ENCODE data around the gene CASR.
"Not testable (repeated sequence)": the region's sequence is repeated elsewhere in the genome, so short reads cannot be mapped to it uniquely, and the experiment has no call there.

The CASR gene, protein sequence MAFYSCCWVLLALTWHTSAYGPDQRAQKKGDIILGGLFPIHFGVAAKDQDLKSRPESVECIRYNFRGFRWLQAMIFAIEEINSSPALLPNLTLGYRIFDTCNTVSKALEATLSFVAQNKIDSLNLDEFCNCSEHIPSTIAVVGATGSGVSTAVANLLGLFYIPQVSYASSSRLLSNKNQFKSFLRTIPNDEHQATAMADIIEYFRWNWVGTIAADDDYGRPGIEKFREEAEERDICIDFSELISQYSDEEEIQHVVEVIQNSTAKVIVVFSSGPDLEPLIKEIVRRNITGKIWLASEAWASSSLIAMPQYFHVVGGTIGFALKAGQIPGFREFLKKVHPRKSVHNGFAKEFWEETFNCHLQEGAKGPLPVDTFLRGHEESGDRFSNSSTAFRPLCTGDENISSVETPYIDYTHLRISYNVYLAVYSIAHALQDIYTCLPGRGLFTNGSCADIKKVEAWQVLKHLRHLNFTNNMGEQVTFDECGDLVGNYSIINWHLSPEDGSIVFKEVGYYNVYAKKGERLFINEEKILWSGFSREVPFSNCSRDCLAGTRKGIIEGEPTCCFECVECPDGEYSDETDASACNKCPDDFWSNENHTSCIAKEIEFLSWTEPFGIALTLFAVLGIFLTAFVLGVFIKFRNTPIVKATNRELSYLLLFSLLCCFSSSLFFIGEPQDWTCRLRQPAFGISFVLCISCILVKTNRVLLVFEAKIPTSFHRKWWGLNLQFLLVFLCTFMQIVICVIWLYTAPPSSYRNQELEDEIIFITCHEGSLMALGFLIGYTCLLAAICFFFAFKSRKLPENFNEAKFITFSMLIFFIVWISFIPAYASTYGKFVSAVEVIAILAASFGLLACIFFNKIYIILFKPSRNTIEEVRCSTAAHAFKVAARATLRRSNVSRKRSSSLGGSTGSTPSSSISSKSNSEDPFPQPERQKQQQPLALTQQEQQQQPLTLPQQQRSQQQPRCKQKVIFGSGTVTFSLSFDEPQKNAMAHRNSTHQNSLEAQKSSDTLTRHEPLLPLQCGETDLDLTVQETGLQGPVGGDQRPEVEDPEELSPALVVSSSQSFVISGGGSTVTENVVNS

DNA sequence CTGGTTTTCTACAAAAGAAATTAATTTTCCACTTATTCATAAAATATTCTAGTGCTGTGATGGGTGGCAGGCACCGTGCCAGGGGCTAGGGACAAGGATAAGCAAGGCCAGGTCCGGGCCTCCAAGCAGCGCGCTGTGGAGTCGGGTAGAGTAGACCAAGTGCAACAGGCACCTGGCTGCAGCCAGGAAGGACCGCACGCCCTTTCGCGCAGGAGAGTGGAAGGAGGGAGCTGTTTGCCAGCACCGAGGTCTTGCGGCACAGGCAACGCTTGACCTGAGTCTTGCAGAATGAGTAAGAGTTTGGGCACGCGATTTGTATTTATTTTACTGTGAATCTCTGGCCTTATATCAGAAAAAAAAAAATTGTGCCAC lies at the start of gene CASR:
TSS of gene CASR (plus strand) at position 148 of the 372 bp plus-strand sequence. CDS start 70,522 bp downstream, outside the sequence.
- DNase-seq = peak in 2 of 10 donors; percentile 81 to 82
- intact Hi-C loops (cut with DNase I) = no loop called here

DNA sequence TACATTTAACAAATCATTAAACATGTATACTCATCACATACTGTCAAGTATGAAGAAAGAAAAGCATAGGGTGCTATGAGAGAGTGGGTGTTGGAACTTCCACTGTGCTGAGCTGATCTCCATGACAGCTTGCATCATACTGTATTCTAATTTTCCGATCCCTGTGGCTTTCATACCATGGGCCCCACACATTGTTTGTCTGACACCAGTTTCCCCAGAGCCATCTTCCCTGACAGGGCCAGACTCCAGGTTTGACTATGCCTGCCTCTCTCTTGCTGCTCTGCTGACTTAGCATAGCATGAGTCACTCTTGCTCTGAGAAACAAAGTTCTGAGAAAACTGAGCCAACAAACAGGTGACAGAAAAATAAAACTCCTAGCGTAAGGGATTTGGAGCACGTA lies 37.0 kb upstream of the CASR start:
- intact Hi-C loops (cut with DNase I) = no loop called here
- no peak for DNase-seq

DNA sequence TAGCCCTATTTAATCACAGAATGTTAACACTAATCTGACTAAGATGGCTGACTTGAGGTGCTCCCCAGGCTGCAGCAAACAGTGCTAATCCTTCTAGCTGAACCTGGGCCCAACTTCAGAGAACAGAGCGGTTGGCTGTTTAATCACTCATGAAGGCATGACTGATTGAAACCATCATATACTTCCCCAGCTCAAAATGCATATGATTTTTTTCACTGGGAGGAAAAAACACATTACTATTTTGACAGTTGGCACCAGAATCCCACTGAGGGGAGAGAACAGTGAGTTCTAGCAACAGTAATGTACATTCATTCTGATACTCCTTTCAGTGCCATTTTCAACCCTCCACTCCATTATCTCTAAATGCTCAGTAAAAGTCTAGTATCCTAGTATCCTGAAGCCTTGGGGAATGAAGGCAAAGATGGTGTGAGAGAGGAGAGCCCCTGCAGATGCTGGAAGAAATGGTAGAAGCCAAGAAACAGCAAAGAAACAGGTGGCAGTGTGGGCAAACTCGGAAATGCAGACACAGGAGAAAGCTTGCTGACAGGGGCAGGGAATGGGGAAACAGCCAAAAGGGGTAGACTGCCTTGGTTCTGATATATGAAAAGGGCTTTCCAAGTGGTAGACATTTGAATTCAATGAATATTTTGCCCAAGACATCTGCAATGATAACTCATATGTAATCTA lies 34.4 kb upstream of the CASR start:
- intact Hi-C loops (cut with DNase I) = no loop called here
- no peak for DNase-seq

DNA sequence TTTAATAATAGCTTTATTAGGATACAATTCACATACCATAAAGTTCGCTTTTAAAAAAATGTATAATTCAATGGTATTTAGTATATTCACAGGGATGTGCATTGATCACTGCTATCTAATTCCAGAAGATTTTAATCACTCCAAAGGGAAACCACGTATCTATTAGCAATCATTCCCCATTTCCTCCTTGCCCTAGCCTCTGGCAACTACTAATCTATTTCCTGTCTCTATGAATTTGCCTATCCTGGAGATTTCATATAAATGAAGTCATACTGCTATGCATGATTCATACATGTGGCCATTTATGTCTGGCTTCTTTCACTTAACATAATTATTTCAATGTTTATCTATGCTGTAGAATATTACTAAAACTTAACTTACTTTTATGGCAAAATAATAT lies 32.0 kb upstream of the CASR start:
- intact Hi-C loops (cut with DNase I) = no loop called here

DNA sequence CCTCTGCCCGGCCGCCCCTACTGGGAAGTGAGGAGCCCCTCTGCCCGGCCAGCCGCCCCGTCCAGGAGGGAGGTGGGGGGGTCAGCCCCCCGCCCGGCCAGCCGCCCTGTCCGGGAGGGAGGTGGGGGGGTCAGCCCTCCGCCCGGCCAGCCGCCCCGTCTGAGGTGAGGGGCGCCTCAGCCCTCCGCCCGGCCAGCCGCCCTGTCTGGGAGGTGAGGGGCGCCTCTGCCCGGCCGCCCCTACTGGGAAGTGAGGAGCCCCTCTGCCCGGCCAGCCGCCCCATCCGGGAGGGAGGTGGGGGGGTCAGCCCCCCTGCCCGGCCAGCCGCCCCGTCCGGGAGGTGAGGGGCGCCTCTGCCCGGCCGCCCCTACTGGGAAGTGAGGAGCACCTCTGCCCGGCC lies 18.5 kb upstream of the CASR start:
- intact Hi-C loops (cut with DNase I) = not testable (repeated sequence)
- DNase-seq = peak in 1 of 10 donors; percentile 63

More for the DNA sequence above, 32.0 kb upstream of the CASR start:
- DNase-seq = no peak

DNA sequence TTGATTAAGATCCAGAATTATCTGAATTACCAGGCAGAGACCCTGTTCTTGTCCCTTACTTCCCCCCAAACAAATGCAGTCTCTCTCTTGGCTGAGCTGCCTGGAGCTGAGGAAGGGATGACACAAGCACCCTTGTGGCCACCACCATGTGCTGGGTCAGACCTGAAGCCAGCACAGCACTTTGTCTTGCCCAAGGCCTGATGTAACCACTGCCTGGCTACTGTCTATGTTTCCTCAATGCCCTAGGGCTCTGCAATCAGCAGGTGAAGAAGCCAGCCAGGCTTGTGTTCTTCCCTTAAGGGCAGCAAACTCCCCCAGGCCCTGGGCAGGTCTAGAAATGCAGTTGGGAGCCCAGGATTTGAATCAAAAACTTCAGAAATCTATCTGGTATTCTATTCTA lies 15.8 kb upstream of the CASR start:
- intact Hi-C loops (cut with DNase I) = no loop called here
- DNase-seq = no peak

DNA sequence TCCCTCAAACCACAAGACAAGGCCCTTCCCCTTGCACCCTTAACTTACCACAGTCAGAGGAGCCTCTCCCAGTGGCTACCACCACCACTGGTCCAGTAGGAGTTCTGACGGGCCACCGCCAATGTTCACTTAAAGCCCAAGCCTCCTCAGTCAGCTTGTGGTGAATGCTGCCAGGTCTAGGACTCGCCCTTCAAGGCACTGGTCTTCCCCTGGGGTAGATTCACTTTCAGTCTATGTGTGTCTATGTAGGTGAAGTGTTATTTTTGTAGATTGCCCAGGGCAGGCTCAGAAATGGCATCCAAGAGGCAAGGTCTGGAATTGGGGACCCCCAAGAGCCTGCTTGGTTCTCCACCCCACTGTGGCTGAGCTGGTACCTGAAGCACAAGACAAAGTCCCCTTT lies 15.4 kb upstream of the CASR start:
- DNase-seq = no peak
- intact Hi-C loops (cut with DNase I) = no loop called here

DNA sequence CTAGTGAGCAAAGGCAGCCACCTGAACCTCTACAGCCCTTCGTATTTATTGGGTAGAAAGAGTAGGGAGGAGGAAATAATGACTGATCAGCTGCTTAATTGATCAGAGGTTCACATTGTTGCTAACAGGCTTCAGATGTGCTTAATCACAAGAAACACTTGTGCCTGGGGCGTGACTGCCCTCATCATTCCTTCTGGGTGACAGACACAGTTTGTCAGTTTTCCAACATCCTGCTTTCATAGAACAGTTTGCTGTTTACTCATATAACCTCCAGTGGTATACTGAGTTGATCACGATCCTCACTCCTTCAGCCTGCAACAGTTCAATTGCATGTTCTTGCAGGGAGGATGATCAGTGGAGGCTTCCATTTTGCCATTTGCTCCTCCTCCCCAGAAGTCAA lies 13.6 kb upstream of the CASR start:
- intact Hi-C loops (cut with DNase I) = no loop called here
- no peak for DNase-seq

DNA sequence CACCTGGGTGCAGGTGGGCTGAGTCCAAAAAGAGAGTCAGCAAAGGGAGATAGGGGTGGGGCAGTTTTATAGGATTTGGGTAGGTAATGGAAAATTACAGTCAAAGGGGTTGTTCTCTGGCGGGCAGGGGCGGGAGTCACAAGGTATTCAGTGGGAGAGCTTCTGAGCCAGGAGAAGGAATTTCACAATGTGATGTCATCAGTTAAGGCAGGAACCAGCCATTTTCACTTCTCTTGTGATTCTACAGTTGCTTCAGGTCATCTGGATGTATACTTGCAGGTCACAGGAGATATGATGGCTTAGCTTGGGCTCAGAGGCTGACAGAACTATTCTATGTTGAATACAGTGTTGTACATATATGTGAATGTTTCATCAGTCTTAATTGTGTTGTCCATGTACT lies 12.1 kb upstream of the CASR start:
- DNase-seq; intact Hi-C loops (cut with DNase I): not testable (repeated sequence)

DNA sequence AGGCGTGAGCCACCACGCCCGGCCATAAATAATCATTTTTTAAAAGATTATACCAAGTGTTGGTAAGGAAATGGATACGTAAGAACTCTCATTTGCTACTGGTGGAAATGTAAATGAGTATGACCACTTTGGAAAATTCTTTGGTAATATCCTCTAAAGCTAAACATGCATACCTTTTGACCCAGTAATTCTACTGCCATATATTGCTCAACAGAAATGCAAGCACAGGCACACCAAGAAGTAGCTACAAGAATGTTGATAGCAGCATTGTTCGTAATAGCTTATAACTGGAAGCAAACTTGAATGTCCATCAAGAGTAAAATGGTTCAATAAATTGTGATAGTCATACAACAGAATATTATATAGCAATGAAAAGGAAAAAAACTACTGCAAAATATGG lies 4.8 kb upstream of the CASR start:
- intact Hi-C loops (cut with DNase I) = no loop called here
- no peak for DNase-seq

DNA sequence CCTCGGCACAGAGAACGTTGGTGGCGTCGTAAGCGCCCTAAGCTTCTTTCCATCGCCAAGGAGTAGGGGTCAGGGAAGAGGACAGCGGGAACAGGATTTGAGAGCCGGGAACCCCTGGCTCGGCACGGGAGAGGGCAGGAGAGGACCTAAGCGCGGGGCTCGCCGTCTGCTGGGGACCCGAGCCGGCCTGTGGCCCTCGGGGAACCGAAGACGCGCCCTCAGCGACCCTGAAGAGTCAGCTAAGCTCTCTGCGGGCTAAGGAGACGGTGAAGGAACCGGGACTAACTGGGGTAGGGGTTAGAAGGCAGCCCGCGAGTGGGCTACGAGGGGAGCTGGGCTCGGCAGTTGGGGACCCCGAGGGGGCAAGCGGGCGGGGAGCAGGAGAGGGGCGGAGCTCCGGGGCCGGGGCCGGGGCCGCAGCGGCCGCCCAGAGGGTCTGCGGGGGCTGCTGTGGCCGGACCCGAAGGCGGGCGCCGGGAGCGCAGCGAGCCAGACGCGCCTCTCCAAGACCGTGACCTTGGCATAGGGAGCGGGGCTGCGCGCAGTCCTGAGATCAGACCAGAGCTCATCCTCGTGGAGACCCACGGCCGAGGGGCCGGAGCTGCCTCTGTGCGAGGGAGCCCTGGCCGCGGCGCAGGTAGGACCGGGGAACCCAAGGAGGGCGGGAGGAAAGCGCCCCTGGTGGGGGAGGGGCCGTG lies 574 bp downstream of the CASR start:
- intact Hi-C loops (cut with DNase I) = no loop called here

DNA sequence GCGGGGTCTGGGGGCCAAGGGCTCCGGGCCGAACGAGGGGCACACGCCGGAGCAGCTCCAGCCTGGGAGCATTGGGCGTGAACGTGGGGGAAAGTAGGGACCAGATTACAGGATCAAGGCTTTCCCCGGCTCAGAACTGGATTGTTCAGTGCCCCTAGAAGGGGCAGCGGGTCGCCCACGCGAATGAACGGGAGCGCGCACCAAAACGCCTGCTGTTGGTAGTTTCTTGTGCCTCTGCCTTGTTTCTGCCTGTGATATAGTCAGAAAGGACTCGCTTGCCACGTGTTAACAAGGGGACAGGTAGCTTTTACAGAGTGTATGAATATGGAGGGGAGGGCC lies 1.1 kb downstream of the CASR start:
- intact Hi-C loops (cut with DNase I) = no loop called here
- DNase-seq = no peak

More for the DNA sequence above, 574 bp downstream of the CASR start:
- peak in 1 of 10 donors; percentile 69 for DNase-seq

DNA sequence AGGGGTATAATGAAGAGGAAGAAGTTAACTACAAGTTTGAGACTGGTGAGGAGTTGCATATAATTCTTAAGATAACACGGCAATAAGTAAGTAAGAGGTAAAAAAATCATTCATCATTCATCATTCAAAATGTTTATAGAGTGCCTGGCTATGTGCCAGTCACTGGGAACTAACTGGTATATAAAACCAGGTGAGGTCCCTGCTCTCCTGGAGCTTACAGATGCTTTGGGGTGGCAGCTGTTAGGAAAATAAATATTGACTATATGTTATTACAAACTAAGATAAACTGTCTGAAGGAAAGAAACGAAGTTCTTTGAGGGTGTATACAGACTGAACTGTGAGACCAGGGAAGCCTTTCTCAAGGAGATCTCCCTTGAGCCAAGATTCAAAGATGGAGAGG lies 2.9 kb downstream of the CASR start:
- DNase-seq = no peak
- intact Hi-C loops (cut with DNase I) = no loop called here

DNA sequence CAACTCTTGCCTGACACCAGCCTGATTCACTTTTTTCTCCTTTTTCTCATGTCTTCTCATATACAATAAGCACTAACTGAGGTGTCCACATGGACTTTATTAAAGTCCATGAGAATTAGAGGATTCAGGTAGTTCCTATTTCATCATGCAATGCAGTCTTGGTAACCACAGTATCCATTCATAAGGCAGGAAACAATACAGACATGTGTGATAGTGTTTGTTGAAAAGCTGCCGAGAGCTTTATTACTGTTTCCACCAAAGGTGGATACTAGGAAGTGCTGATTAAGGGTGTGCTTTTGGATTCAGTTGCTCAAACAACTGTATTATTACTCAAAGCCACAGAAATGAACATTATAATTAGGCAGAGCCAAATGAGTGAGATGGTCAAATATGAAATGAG lies 5.3 kb downstream of the CASR start:
- no peak for DNase-seq
- intact Hi-C loops (cut with DNase I) = no loop called here

DNA sequence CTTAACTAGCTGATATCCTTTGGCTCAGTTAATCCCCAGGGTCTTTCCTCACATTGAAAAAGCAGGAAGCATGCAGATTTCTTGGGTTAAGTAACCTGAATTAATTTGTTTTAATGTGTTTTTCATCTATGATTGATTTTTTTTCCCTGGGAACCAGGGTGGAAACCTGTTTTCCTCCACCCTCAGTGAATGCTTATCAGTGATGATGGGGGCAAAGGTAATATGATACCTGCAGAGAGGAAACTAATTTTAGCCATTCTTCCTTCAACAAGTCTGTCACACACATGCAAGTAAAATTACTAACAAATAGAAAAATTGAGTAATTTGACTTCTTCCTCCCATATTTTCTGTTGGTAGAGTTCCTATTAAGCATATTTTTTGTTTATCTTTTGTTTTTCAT lies 5.9 kb downstream of the CASR start:
- intact Hi-C loops (cut with DNase I) = no loop called here

DNA sequence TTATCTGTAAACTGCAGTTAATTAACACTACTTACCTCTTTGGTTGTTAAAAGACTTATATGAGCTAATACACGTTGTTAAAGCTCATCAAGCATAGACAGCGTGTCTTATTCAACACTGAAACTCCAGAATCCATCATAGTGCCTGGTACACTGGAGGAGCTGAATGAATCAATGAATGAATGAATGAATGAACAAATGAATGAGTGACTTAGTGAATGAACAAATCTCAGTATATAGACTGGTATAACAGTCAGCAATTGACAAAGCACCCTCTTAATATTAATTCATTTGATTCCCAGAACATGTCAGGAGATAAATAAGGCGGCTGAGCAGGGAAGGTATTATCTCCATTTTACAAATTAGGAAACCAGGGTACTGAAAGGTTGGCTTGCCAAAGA lies 7.1 kb downstream of the CASR start:
- intact Hi-C loops (cut with DNase I) = no loop called here
- no peak for DNase-seq

More for the DNA sequence above, 5.9 kb downstream of the CASR start:
- DNase-seq = no peak

DNA sequence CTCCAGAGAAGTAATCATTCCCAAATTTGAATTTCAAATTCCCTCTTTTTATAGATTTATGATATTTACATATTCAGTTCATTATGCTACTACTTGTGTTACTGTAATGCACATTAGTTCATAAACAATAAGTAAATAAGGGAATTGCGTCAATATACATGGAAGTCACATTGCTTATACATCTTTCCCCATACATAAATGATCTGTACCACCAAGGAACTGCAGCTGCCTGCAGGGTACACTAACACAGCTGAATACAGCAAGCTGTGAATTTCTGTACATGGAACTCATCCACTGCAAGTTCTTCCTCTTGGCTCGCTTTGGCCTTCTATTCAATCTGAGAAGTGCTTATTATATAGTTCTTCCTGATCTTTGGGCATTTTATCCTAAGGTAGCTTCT lies 15.5 kb downstream of the CASR start:
- no peak for DNase-seq
- intact Hi-C loops (cut with DNase I) = no loop called here

DNA sequence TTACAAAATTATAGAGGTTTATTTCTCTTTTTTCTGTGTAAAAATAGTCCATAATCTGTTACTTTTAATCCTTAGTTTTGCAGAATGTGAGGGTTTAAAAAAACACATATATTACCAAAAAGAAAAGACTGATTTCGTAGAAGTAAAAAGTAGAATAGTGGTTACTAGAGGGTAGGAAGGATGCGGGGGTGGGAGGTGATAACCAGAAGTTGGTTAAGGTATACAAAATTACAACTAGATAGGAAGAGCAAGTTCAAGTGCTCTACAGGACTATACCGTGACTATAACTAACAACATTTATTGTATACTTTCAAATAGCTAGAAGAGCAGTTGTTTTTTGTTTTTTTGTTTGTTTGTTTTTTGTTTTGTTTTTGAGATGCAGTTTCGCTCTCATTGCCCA lies 16.1 kb downstream of the CASR start:
- DNase-seq = no peak
- intact Hi-C loops (cut with DNase I) = no loop called here

DNA sequence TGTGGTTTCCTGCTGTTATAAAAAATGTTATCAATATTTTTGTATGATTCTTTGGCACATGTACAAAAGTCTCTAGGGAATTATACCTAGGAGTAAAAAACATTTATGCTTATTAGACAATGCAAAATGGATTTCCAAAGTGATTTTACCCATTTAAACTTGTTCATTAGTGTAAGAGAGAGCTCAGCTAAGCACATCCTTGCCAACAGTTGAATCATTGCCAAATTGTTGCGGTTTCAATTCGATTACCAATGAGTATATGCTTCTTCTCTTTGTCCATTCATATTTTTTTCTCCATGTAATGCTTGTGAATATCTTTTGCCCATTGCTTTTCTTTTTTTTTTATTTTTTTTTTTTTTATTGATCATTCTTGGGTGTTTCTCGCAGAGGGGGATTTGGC lies 17.2 kb downstream of the CASR start:
- no peak for DNase-seq
- intact Hi-C loops (cut with DNase I) = no loop called here

DNA sequence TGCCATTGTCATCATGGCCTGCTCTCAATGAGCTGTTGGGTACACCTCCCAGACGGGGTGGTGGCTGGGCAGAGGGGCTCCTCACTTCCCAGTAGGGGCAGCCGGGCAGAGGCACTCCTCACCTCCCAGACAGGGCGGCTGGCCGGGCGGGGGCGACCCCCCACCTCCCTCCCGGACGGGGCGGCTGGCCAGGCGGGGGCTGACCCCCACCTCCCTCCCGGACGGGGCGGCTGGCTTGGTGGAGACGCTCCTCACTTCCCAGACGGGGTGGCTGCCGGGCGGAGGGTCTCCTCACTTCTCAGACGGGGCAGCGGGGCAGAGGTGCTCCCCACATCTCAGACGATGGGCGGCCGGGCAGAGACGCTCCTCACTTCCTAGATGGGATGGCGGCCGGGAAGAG lies 18.0 kb downstream of the CASR start:
- peak in 1 of 10 donors; percentile 80 for DNase-seq
- intact Hi-C loops (cut with DNase I) = not testable (repeated sequence)
